GM20000 (cell line): ENCODE measurements around the gene DLEC1.

Source experiments
- DNase-seq: peaks from one replicate; pipeline ENCODE4 v3.0.0; 2012; ENCODE audit warnings: low spot score
- TF ChIP-seq, protein P1 (sequence below): IDR thresholded peaks from 2 replicates; pipeline ENCODE4 v1.5.1; 2012; ENCODE audit warnings: mild to moderate bottlenecking, control low read depth; ENCODE audit errors: extremely low read depth, missing control alignments

The DLEC1 gene

GRCh38 chr3:38117163-38117716 lies 78.2 kb downstream of the DLEC1 start:
- TF ChIP-seq, protein P1, sequence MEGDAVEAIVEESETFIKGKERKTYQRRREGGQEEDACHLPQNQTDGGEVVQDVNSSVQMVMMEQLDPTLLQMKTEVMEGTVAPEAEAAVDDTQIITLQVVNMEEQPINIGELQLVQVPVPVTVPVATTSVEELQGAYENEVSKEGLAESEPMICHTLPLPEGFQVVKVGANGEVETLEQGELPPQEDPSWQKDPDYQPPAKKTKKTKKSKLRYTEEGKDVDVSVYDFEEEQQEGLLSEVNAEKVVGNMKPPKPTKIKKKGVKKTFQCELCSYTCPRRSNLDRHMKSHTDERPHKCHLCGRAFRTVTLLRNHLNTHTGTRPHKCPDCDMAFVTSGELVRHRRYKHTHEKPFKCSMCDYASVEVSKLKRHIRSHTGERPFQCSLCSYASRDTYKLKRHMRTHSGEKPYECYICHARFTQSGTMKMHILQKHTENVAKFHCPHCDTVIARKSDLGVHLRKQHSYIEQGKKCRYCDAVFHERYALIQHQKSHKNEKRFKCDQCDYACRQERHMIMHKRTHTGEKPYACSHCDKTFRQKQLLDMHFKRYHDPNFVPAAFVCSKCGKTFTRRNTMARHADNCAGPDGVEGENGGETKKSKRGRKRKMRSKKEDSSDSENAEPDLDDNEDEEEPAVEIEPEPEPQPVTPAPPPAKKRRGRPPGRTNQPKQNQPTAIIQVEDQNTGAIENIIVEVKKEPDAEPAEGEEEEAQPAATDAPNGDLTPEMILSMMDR = no peak
- DNase-seq = no peak

GRCh38 chr3:38117748-38118420 lies 78.9 kb downstream of the DLEC1 start:
- TF ChIP-seq, protein P1 = peak; percentile 74
- DNase-seq = peak; percentile 79

DNA sequence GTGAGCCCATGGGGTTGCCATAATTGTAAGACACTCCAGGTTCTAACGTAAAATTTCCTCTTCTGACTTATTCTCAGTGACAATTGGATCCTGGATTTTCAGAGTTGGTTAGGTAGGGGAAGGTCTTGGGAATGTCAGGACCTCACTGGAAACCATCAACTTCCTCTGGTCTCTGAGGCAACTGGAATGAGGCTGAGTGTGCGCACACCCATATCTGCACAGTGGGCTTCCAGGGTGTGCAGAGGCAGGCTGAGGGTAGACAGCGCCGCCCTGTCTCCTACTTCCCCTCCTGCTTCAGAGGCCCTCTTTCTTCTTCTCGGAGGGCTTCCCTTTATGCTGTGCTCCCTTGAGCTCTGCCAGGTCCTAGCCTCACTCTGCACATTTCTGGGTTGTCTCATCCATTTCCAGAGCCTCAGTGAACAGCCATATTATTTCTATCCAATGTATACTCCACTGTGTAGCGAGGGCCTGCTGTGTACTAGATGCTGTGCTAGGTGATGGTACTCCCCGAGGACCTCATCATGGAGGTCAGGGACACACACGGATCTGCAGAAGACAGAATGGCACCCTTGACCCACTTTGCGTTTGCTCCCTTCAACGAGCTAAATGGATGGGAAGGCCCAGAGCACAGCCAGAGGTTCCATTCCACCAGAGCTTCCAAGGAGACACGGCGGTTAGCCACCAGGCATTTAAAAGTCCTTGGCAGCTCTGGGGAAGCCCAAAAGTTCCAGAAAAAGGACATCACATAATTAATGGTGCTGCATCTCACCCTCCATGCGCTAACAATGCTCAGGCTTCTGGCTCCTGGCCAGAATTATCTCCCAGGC lies 79.6 kb downstream of the DLEC1 start:
- no peak for DNase-seq

DNA sequence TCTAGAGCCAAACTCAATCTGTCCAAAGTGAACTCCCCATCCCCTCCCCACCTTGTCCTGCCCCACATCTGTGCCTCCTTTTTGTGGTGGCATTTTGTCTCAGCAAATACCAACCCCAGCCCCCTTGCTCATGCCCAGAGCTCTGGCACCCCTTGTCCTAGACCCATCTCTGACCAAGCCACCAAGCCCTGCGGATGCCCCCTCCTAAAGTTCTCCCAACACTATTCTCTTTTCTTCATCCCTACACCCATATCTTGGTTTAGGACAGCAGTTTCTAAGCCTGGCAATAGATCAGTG lies 80.2 kb downstream of the DLEC1 start:
- TF ChIP-seq, protein P1 = no peak
- DNase-seq = no peak

More for the DNA sequence above, 79.6 kb downstream of the DLEC1 start:
- TF ChIP-seq, protein P1 = no peak

GRCh38 chr3:38119821-38120692 lies 81.0 kb downstream of the DLEC1 start:
- DNase-seq = no peak
- TF ChIP-seq, protein P1 = no peak

- DNase-seq = no peak
- TF ChIP-seq, protein P1 = no peak
Observed at GRCh38 chr3:38120693-38121450, 81.9 kb downstream of the DLEC1 start.
